Inflammatory macrophage (primary cell): ENCODE results near the gene CBY3.
A peak's percentile ranks its signal among the peaks of the same experiment; 100 is the strongest.
"Not testable (repeated sequence)": the region's sequence is repeated elsewhere in the genome, so short reads cannot be mapped to it uniquely, and the experiment has no call there.

Experiments used
- DNase-seq, 2 donors: peaks; one replicate each; pipeline ENCODE4 v3.0.0-alpha.2; 2020 to 2022

The CBY3 gene

GRCh38 chr5:179668391-179668790 is 12.4 kb downstream of the CBY3 start:
- peak; percentile 71 to 78 for DNase-seq

GRCh38 chr5:179661647-179662046 is 19.2 kb downstream of the CBY3 start:
- DNase-seq, result not testable (repeated sequence)

- DNase-seq, result peak; percentile 63 to 71
Observed at GRCh38 chr5:179658179-179658856, 22.5 kb downstream of the CBY3 start.

GRCh38 chr5:179657302-179658178 is 23.3 kb downstream of the CBY3 start:
- DNase-seq, result not testable (repeated sequence)

GRCh38 chr5:179653135-179653534 is 27.7 kb downstream of the CBY3 start:
- peak; percentile 14 to 24 for DNase-seq

- DNase-seq, result not testable (repeated sequence)
Observed at GRCh38 chr5:179650245-179650644, 30.6 kb downstream of the CBY3 start.

GRCh38 chr5:179649166-179649703 is 31.6 kb downstream of the CBY3 start:
- not testable (repeated sequence) for DNase-seq

- no peak for DNase-seq
Observed at GRCh38 chr5:179648410-179648809, 32.4 kb downstream of the CBY3 start.

GRCh38 chr5:179644766-179645165 is 36.1 kb downstream of the CBY3 start:
- DNase-seq, result not testable (repeated sequence)

- DNase-seq, result not testable (repeated sequence)
Observed at GRCh38 chr5:179643141-179643920, 37.5 kb downstream of the CBY3 start.

GRCh38 chr5:179642626-179643025 is 38.2 kb downstream of the CBY3 start:
- not testable (repeated sequence) for DNase-seq

- not testable (repeated sequence) for DNase-seq
Observed at GRCh38 chr5:179641745-179642144, 39.1 kb downstream of the CBY3 start.

GRCh38 chr5:179639296-179639695 is 41.5 kb downstream of the CBY3 start:
- not testable (repeated sequence) for DNase-seq

GRCh38 chr5:179634370-179635172 is 46.3 kb downstream of the CBY3 start:
- DNase-seq, result not testable (repeated sequence)

- not testable (repeated sequence) for DNase-seq
Observed at GRCh38 chr5:179633501-179634369, 47.1 kb downstream of the CBY3 start.
